Amygdala (tissue), 56 donors: ENCODE results near the gene PITX2.
"Not testable (repeated sequence)": the region's sequence is repeated elsewhere in the genome, so short reads cannot be mapped to it uniquely, and the experiment has no call there.

Experiments
- DNase-seq, 56 donors: peaks; one replicate each; lab custom pipeline; 2025; lab: John Stamatoyannopoulos, UW

The PITX2 gene

GRCh38 chr4:110613745-110614144, 9.1 kb downstream of the PITX2 start:
- no peak for DNase-seq

DNA sequence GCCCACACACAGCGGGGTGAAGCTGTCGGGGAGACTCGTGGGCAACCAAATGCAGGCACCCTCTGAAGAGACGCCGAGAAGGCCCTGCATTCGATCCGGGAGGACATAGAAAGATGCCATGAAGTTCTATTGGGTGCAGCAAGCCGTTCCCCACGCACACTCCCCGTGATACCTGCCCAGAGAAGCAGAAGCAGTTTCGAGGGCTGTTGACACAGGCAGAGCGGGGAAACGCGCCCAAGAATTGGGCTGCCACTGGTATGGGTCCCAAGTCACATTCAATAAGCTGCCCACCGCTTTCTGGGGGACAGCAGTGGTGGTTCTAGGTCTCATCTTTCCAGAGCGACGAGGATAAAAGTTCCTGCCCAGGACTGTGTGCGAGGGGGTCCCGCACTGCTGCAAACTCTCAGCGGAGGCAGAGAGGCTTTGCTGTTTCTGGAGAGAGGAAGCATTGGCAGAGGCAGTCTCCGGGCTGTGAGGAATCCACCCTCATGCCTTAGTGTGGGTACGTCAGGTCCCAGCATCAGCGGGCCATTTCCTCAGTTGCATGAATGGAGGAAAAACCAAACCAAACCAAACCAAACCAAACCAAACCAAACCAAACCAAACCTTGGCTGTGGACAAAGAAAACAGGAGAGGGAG, 10.1 kb downstream of the PITX2 start:
- DNase-seq, result no peak

DNA sequence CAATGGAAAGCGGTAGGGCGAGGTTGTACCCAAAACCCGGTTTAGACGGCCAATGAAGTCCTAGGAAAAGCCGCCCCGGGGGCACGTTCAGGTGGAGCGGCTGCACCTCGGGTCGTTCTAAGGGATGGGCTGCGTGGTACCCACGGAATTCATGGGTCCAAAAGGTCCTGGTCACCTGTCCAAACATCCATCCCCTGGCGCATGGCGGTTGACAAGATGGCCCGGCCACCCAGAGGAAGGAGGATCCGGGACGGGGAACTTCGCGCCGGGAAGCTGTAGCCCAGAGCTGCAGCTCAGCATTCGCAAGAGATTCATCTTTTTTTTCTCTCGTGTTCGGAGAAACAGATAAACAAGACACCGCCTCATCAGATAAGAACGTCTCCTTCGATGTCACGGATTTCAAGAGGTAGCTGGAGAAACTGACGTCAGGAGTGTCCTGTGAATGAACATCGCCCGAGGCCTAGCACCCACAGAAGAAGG, 10.9 kb downstream of the PITX2 start:
- DNase-seq, result no peak

DNA sequence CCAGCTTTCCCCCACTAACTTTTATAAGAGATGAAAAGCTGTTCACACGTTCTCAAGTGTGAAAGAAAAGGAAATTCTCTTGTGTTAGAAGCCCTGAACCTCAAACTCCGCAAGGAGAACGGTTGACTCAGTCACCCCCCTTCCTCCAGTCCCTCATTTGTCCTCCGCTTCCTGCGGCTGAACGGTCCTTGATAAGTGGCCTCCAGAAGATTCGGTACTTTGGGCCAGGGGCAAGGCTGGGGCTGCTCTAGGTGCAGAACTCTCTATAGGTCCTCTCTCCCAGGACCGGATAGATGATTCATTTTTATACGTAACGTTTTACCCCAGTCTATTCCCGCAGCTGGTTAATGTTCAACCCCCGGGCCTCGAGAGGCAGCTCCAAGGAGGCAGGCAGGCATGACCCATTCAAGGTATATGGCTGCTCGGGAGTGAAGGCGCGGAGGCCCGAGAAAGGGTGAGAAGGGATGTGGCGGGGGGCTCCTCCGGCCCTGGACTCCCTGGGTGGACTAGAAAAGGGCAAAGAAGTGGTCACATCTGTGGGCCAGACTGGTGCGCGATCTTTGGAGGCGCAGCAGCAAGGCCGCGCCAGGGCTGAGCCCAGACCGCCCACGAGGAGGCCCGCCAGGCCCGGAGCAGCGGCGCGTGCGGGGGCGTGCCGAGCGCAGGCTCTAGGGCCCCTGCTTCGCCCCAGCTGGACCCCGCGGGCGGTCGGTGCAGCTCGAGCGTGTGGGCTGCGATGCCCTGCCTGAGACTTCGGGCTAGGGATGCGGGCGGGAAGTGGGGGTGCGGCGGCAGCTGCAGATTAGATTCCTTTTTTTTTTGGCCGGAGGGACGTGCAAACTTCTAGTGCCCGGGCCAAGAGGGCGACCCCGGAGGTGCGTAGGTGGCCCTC, 11.7 kb downstream of the PITX2 start:
- no peak for DNase-seq

GRCh38 chr4:110610620-110610939, 12.3 kb downstream of the PITX2 start:
- DNase-seq, result no peak

DNA sequence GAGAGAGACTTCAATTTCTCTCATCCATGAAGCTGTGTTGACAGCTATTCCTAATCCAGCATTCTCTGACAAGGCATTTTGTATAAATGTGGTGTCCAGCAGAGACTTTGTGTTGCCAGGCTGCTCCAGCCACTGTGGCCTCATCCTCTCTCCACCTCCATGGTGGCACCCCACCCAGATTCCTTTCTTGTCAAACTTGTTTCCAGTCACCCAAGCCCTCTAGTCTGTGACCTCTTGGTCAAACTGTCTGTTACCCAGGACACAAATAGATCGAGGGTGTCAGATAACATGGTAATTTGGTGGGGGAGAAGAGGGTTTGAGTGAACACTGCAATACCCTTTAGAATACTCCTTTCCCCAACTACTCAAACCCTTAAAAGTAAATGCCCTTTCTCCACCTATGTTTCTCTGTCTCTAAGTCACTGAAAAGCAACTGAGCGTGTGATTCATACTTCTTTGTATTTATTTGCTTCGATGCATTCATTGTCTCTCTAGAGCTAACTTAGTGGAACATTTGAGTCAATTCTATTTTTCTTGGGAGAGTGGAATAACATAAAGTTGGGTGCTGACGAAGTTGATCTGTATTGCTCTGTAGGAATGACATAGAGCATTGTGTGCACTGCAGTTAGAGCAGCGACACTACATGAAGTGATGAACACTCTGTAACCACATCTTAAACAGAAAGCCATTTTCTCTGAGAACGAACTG, 13.7 kb downstream of the PITX2 start:
- no peak for DNase-seq

- DNase-seq, result no peak
Observed at GRCh38 chr4:110605077-110605476, 17.8 kb downstream of the PITX2 start.

DNA sequence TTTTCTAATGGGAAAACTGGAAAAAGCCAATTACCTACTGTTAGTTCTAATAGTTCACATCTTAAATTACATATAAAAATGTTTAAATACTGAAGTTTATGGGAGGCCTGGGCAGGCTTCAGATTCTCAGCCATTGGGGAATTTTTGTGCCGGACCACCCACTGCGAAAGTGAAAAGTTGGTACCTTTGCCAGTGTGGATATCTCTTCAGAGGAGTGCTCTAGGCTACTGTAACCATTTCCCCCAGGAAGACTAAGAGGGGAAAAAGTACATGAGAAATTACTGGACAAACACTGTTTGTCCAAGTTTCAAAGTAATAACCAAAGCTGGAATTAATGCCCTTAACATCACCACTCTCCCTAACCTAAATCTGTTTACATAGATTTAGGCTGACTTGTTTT, 20.8 kb downstream of the PITX2 start:
- DNase-seq, result no peak

GRCh38 chr4:110597582-110597981, 25.3 kb downstream of the PITX2 start:
- DNase-seq, result no peak

DNA sequence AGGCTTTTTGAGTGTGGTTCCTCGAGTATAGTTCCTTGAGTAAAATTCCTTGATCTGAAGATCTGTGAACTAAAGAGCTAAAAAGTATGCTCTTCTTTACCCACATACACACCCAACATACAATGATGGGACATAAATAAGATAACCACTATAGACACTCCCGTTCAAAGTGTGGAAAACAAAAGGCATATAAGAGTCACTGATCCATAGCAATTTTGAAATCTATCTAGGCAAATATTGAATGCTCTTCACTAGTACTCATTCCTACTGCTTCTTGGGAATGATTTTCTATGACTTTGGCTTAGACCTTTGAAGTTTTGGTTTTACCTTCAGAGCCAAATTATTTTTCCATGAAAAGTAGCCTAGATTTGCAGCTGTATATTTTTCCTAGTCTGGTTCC, 26.4 kb downstream of the PITX2 start:
- no peak for DNase-seq

- no peak for DNase-seq
Observed at GRCh38 chr4:110595583-110595982, 27.3 kb downstream of the PITX2 start.

DNA sequence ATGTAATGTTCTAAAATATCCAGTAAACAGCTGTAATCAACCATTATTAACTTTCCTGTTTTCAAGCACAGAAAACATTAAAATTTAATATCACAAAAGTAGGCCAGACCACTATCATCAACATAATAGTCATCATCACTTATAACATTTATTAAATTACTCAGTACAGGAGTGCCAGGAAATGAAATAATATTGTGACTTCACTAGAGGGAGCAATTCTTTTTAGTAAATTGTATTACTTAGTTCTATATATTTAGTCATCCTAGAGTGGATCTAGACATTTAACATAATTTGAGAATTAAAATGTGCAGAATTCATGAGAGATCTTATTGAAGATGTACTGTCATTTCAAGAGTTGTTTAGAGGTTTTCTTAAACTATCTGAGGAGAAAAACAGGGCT, 33.6 kb downstream of the PITX2 start:
- DNase-seq, result no peak

- DNase-seq, result no peak
Observed at GRCh38 chr4:110587666-110588285, 35.1 kb downstream of the PITX2 start.

- no peak for DNase-seq
Observed at GRCh38 chr4:110586131-110586850, 36.6 kb downstream of the PITX2 start.

DNA sequence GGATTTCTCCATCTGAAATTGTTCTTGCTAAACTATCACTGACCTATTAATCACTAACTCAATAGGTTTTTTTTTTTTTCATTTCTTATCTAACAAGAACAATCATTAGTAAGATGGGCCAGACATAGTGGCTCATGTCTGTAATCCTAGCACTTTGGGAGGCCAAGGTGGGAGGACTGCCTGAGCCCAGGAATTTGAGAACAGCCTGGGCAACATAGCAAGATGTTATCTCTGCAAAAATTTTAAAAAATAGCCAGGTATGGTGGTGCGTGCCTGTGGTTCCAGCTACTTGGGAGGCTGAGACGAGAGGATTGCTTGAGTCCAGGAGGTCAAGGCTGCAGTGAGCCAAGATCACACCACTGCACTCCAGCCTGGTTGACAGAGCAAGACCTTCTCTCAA, 46.2 kb downstream of the PITX2 start:
- not testable (repeated sequence) for DNase-seq
